GM12865 (cell line): ENCODE measurements around the gene RBM26.

Experiments
- DNase-seq: peaks from one replicate; pipeline ENCODE4 v3.0.0; 2010; ENCODE audit warnings: low read depth
- H3K4me3 ChIP-seq: 2 replicates; pipeline ENCODE4 v1.5.1; 2011; ENCODE audit warnings: mild to moderate bottlenecking, low read depth, low read length, control low read depth
- TF ChIP-seq, protein P1 (sequence below): IDR thresholded peaks from 2 replicates; pipeline ENCODE4 v1.5.1; 2011; ENCODE audit warnings: low read length, control low read depth, low read depth, inconsistent platforms; ENCODE audit not compliant: insufficient read depth; ENCODE audit errors: missing control alignments

The RBM26 gene

DNA sequence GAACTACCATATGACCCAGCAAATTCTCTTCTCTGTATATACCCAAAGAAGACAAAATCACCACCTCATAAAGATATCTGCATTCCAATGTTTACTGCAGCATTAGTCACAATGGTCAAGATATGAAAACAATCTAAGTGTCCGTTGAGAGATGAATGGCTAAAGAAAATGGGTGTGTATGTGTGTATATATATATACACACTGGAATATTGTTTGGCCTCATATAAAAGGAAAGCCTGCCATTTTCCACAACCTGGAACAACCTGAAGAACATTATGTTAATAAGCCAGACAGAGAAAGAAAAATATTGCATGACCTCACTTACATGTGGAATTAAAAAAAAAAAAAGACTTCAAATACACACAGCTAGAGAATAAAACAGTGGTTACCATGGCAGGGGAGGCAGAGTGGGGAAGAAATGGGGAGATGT, 29.5 kb upstream of the RBM26 start:
- TF ChIP-seq, protein P1, sequence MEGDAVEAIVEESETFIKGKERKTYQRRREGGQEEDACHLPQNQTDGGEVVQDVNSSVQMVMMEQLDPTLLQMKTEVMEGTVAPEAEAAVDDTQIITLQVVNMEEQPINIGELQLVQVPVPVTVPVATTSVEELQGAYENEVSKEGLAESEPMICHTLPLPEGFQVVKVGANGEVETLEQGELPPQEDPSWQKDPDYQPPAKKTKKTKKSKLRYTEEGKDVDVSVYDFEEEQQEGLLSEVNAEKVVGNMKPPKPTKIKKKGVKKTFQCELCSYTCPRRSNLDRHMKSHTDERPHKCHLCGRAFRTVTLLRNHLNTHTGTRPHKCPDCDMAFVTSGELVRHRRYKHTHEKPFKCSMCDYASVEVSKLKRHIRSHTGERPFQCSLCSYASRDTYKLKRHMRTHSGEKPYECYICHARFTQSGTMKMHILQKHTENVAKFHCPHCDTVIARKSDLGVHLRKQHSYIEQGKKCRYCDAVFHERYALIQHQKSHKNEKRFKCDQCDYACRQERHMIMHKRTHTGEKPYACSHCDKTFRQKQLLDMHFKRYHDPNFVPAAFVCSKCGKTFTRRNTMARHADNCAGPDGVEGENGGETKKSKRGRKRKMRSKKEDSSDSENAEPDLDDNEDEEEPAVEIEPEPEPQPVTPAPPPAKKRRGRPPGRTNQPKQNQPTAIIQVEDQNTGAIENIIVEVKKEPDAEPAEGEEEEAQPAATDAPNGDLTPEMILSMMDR = no peak
- no peak overlapping the region for H3K4me3 ChIP-seq
- DNase-seq = no peak

DNA sequence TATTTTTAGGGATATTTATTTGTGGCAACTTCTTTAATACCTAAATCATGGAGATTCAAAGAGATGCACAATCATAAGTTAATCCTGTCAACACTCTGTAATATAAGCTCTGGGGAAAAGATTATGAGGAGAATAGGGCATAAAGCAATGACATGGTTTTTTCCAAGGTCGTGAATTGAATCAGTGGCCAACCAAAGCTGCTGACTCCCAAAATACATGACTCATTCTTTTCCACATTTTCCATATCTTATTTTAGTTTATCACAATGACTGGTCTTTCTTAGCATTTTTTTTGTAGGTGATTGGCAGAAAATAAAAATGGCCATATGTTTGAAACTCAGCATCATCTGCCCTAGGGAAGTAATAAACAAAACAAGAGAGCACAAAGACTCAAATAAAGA, 28.5 kb upstream of the RBM26 start:
- TF ChIP-seq, protein P1 = no peak
- H3K4me3 ChIP-seq = no peak overlapping the region
- no peak for DNase-seq

DNA sequence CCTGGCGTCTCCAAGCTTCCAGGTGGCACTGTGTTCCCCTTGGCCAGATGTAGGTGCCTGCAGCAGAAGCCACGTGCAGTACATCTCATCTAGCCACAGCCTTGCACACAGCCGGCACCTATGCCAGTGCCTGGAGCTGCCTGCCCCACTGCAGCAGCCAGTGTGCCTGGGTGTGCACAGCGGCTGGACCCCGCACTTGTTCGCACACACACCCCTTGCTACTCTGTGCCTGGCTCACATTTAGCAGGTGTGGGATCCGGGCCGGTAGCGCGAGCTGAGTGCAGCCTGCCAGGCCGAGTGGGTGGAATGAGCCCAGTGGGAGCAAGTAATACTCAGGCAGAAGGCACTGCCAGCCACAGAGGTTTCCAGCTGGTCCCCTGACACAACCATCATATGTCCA, 26.9 kb upstream of the RBM26 start:
- no peak overlapping the region for H3K4me3 ChIP-seq
- TF ChIP-seq, protein P1 = no peak
- no peak for DNase-seq

DNA sequence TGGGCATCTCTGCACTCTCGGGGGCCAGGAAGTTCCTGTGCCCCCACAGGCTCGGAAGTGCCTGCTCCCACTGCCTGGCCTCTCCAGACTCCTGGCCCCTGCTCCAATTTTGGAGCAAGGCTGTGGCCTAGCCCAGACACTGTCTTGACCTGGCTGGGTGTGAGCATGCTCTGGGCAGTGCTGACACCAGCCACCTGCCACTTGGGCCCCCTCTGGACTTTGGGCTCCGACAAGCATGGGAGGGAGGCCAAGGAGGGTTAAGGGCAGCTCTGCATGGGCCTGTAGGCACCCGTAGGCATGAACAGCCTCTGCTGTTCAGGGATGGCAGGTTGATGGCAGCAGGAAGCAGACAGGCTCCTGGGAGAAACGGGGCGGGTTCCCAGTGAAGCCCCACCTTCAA, 26.0 kb upstream of the RBM26 start:
- DNase-seq = no peak
- TF ChIP-seq, protein P1 = no peak
- H3K4me3 ChIP-seq = no peak overlapping the region

DNA sequence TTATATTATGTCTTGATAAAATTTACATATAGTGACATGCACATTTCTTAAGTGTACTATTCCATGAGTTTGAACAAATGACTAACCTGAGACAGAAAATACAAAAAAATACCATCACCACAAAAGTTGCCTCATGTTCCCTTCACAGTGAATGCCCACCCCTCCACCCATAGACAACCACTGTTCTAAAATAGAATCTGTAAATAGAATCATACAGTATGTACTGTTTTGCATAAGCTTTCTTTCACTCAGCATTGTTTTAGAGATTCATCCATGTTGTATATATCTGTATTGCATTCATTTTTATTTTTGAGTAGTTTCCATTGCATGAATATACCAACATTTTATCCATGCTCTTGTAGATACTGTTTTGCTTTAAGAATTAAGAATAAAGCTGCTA, 23.3 kb upstream of the RBM26 start:
- H3K4me3 ChIP-seq = no peak overlapping the region
- TF ChIP-seq, protein P1 = no peak
- DNase-seq = no peak

DNA sequence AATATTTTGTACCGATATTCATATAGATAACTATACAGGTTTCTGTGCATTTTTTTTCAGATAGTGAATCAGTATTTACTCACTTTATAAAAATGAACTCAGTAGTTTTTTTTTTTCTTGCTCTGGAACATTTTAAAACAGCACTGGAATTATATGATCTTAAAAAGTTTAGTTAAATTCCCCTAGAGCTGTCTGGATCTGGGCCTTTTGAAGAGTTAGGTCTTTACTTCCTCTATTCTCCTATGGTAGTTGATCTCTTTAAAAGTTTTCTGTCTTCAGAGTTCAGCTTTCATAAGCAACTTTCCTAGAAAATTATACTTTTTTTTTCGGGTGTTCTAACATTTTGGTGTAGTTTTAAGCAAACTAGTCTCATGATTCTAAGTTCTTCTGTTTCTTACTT, 21.8 kb upstream of the RBM26 start:
- TF ChIP-seq, protein P1 = no peak
- no peak for DNase-seq
- H3K4me3 ChIP-seq = no peak overlapping the region

DNA sequence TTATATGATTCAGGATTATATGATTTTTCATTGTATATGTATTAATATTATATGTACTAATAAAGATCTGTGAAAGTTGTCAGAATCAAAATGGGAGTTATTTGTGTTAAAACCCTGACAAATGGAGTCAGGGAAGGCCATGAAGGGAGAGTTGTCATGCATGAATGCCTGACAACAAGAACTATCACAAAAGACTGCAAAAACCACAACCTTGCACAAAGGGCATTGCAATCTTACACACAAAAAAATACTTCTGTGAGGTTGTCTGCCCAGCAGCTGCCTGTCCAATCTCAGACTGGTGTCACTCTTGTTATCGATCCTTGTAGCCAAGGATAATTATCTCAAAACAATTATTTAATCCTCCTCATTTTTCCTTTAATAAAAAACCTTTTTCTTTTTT, 21.2 kb upstream of the RBM26 start:
- H3K4me3 ChIP-seq = no peak overlapping the region
- peak; percentile 13 for DNase-seq
- TF ChIP-seq, protein P1 = no peak
